Heart right ventricle (tissue), 16 donors: ENCODE data around the gene ACSM6. TPM values are rescaled to one million over a fixed set of nuclear protein-coding genes. Genes with fewer than 3 reads are reported as not detected.
A peak's percentile ranks its signal among the peaks of the same experiment; 100 is the strongest.

Experiments
- ATAC-seq, 8 donors: fragments of 200-7000 bp; cut with Tn5 transposase; one replicate each; pipeline ENCODE4 v1.9.1; 2020; ENCODE audit warnings: mild to moderate bottlenecking in 8 of 8, moderate library complexity in 8 of 8, moderate number of reproducible peaks in 1 of 8
- DNase-seq, 2 donors: peaks; one replicate each; pipeline ENCODE4 v3.0.0-alpha.2; 2020
- H3K27ac ChIP-seq, 10 donors: fragments of 200-600 bp; sonication (generic) in 2 of 10; one replicate each; pipeline versions ENCODE4 v1.5.0 to v1.8.0; 2020 to 2022; ENCODE audit warnings: mild to moderate bottlenecking in 3 of 10
- H3K27me3 ChIP-seq, 7 donors: fragments of 200-600 bp; one replicate each; pipeline ENCODE4 v1.8.0; 2021 to 2022; ENCODE audit warnings: mild to moderate bottlenecking in 2 of 7
- H3K36me3 ChIP-seq, 9 donors: fragments of 200-600 bp; sonication (generic) in 1 of 9; one replicate each; pipeline versions ENCODE4 v1.5.0 to v1.8.0; 2020 to 2022; ENCODE audit warnings: mild to moderate bottlenecking in 2 of 9
- H3K4me1 ChIP-seq, 9 donors: fragments of 200-600 bp; sonication (generic) in 1 of 9; one replicate each; pipeline versions ENCODE4 v1.5.0 to v1.8.0; 2020 to 2022; ENCODE audit warnings: mild to moderate bottlenecking in 4 of 9
- H3K4me3 ChIP-seq, 10 donors: fragments of 200-600 bp; sonication (generic) in 2 of 10; one replicate each; pipeline versions ENCODE4 v1.5.0 to v1.8.0; 2020 to 2022; ENCODE audit warnings: mild to moderate bottlenecking in 7 of 10, moderate library complexity in 2 of 10
- H3K9me3 ChIP-seq, 11 donors: fragments of 200-600 bp in 10 of 11; sonication (generic) in 2 of 11; one replicate each; pipeline versions ENCODE4 v1.5.0 to v1.8.0; 2013 to 2022; ENCODE audit warnings: mild to moderate bottlenecking in 2 of 11, control low read depth in 1 of 11, moderate library complexity in 1 of 11
- CTCF ChIP-seq, 9 donors: fragments of 200-600 bp; sonication (generic) in 2 of 9; IDR thresholded peaks; one replicate each; pipeline versions ENCODE4 v1.5.0 to v1.8.0; 2021 to 2022; ENCODE audit warnings: antibody characterized with exemption in 9 of 9, mild to moderate bottlenecking in 5 of 9, moderate library complexity in 1 of 9
- WGBS, 2 donors: extraction: QIAGEN DNeasy Blood & Tissue Kit; methylation state at CpG; one replicate each; pipeline ENCODE4 v1.1.7; 2013; ENCODE audit warnings: inconsistent platforms in 1 of 2; 5-methylcytosine and 5-hydroxymethylcytosine counted together
- intact Hi-C, 10 donors: fragments of 100-400 bp; cut with DNase I; formaldehyde crosslinking; loops; one replicate each; pipeline versions ENCODE4 v1.11.1 to v1.14.2; 2022
- polyA plus RNA-seq, 2 donors: library from polyadenylated mRNA; stranded (reverse); fragments of 200-250 nt; gene quantifications; one replicate each; pipeline ENCODE4 v1.2.3, GENCODE V29; 2013
- total RNA-seq, 10 donors: library from RNA; stranded (reverse); fragmentation: NEBNext Ultra II Directional in 3 of 10; extraction: Animal tissue kit (Norgen Biotek cat#: 25700) in 3 of 10; gene quantifications; one replicate each; pipeline versions ENCODE4 v1.2.1 to v1.2.4, GENCODE V29; 2021 to 2023
- donor health status: Arrhythmogenic right ventricular cardiomyopathy.
- donor health status: ischemic (EF 13 %, LVEDD 7.1; RV severe dilation, severe dysfunction).
- donor health status: healthy with polysubstance abuse.
- donor health status: DM: no; HTN: yes; CAD: no.
- donor health status: DM: no; HTN: no; CAD: no.
- donor health status: ischemic (EF 25% LVEDD 6.9; RV normal size, moderate dysfunction).
- donor health status: ischemic (EF 25% LVEDD 5.7; RV mildly dilated, moderate dysfunction).
- donor health status: healthy.
- donor health status: DM: yes; HTN: yes; CAD: no.
- donor health status: Ischemic cardiomyopathy.
- donor health status: ischemic (EF 35%, LVEDD 5.7; RV mildly dilated, moderate dysfunction).
- donor health status: nonischemic (EF 11% LVEDD 7.7; RV severe dilation, severe dysfunction).
- donor health status: DM: yes; HTN: yes; CAD: no.
- donor health status: PGD.
- donor health status: ischemic (EF 29% LVEDD 5.4; RV normal size, mild dysfunction).
- donor health status: nonischemic (EF 23%, LVEDD 6.1; RV moderate dilation, normal function).

ACSM6 gene
- total and polyA plus RNA-seq, 12 donors = not detected

- intact Hi-C loops = no loop called here
- no peak overlapping the region for H3K27ac ChIP-seq
- 94 to 97% methylated on average over 7 of the region's 7 CpGs for WGBS, 2 donors
- no peaks in the 10 kb centered on the region for H3K27me3 ChIP-seq
- ATAC-seq (no peak), DNase-seq (no peak)
- H3K36me3 ChIP-seq = peaks cover 0 to 76% (median 52%) of the 10 kb centered on the region in 9 donors
- TF ChIP-seq CTCF (IDR thresholded peaks at IDR 0.05) = no peak
- peaks cover 0 to 9% (median 4%) of the 10 kb centered on the region in 11 donors for H3K9me3 ChIP-seq
- H3K4me3 ChIP-seq = no peak overlapping the region
- peaks cover 6 to 48% (median 31%) of the 10 kb centered on the region in 9 donors for H3K4me1 ChIP-seq
Observed at GRCh38 chr10:95257849-95258248, 63.8 kb downstream of the ACSM6 start.

GRCh38 chr10:95260397-95260881 lies 66.4 kb downstream of the ACSM6 start:
- intact Hi-C loops = no loop called here
- DNase-seq (no peak), ATAC-seq (peak; percentile 13 to 86 (median 73))
- Histone ChIP-seq H3K4me1 (peaks cover 11 to 56% (median 43%) of the 10 kb centered on the region in 9 donors), H3K36me3 (peaks cover 0 to 96% (median 67%) of the 10 kb centered on the region in 9 donors), H3K9me3 (peaks cover 0 to 9% (median 4%) of the 10 kb centered on the region in 11 donors), H3K4me3 (no peak overlapping the region), H3K27me3 (no peaks in the 10 kb centered on the region), H3K27ac (peak overlapping the region in 9 of 10 donors; percentile 6 to 85 (median 66))
- no peak for TF ChIP-seq CTCF (IDR thresholded peaks at IDR 0.05)
- WGBS, 2 donors = 52 to 56% methylated on average over 3 of the region's 3 CpGs

- intact Hi-C loops = no loop called here
- peaks cover 0 to 100% (median 65%) of the 10 kb centered on the region in 9 donors for H3K36me3 ChIP-seq
- H3K9me3 ChIP-seq = peaks cover 0 to 8% (median 4%) of the 10 kb centered on the region in 11 donors
- no peak for DNase-seq
- no peak overlapping the region for H3K4me3 ChIP-seq
- TF ChIP-seq CTCF (IDR thresholded peaks at IDR 0.05) = no peak
- no peaks in the 10 kb centered on the region for H3K27me3 ChIP-seq
- ATAC-seq = peak in 2 of 8 donors; percentile 9 to 21
- H3K27ac ChIP-seq = peak overlapping the region in 9 of 10 donors; percentile 6 to 85 (median 66)
- peaks cover 11 to 62% (median 44%) of the 10 kb centered on the region in 9 donors for H3K4me1 ChIP-seq
- WGBS, 2 donors = 69% methylated on average over 4 of the region's 4 CpGs
Observed at GRCh38 chr10:95260909-95261552, 67.0 kb downstream of the ACSM6 start.

GRCh38 chr10:95261926-95262325 lies 67.9 kb downstream of the ACSM6 start:
- H3K9me3 ChIP-seq = no peaks in the 10 kb centered on the region
- no peaks in the 10 kb centered on the region for H3K27me3 ChIP-seq
- intact Hi-C loops = no loop called here
- H3K36me3 ChIP-seq = peaks cover 0 to 95% (median 59%) of the 10 kb centered on the region in 9 donors
- H3K4me3 ChIP-seq = no peak overlapping the region
- DNase-seq (no peak), ATAC-seq (peak in 1 of 8 donors; percentile 26)
- peak overlapping the region in 4 of 10 donors; percentile 0 to 72 (median 34) for H3K27ac ChIP-seq
- no peak for TF ChIP-seq CTCF (IDR thresholded peaks at IDR 0.05)
- WGBS, 2 donors = 90 to 91% methylated on average over 3 of the region's 3 CpGs
- H3K4me1 ChIP-seq = peaks cover 16 to 71% (median 53%) of the 10 kb centered on the region in 9 donors
